Measurements from ENCODE around the gene CNGA1. TPM values are rescaled to one million over a fixed set of nuclear protein-coding genes. Genes with fewer than 3 reads are reported as not detected.
"Not testable (repeated sequence)": the region's sequence is repeated elsewhere in the genome, so short reads cannot be mapped to it uniquely, and the experiment has no call there.

The CNGA1 gene
- total RNA-seq, 1 donor from 2014 or later = not detected

- Mint-ChIP-seq H3K36me3 (ENCODE audit: low read depth, unreplicated experiment) (no peaks in the 10 kb centered on the region), H3K27ac (ENCODE audit: unreplicated experiment) (no peak overlapping the region), H3K4me3 (ENCODE audit: unreplicated experiment) (no peak overlapping the region), H3K9me3 (ENCODE audit: unreplicated experiment) (no peaks in the 10 kb centered on the region), H3K4me1 (ENCODE audit: unreplicated experiment) (no peaks in the 10 kb centered on the region), H3K27me3 (ENCODE audit: unreplicated experiment) (no peaks in the 10 kb centered on the region)
- no peak for TF ChIP-seq CTCF (IDR thresholded peaks at IDR 0.05; ENCODE audit: unreplicated experiment)
- no peak for DNase-seq (ENCODE audit: low spot score)
Observed at GRCh38 chr4:47936336-47936735, 80.1 kb downstream of the CNGA1 start.

GRCh38 chr4:47933840-47934239 lies 82.6 kb downstream of the CNGA1 start:
- peak; percentile 80 for TF ChIP-seq CTCF (IDR thresholded peaks at IDR 0.05; ENCODE audit: unreplicated experiment)
- Mint-ChIP-seq H3K4me1 (ENCODE audit: unreplicated experiment) (no peaks in the 10 kb centered on the region), H3K4me3 (ENCODE audit: unreplicated experiment) (no peak overlapping the region), H3K27ac (ENCODE audit: unreplicated experiment) (no peak overlapping the region), H3K9me3 (ENCODE audit: unreplicated experiment) (no peaks in the 10 kb centered on the region), H3K36me3 (ENCODE audit: low read depth, unreplicated experiment) (no peaks in the 10 kb centered on the region), H3K27me3 (ENCODE audit: unreplicated experiment) (no peaks in the 10 kb centered on the region)
- DNase-seq (ENCODE audit: low spot score) = no peak

- Mint-ChIP-seq H3K27me3 (ENCODE audit: unreplicated experiment) (peaks cover 4% of the 10 kb centered on the region), H3K27ac (ENCODE audit: unreplicated experiment) (no peak overlapping the region), H3K4me1 (ENCODE audit: unreplicated experiment) (peaks cover 6% of the 10 kb centered on the region), H3K9me3 (ENCODE audit: unreplicated experiment) (no peaks in the 10 kb centered on the region), H3K4me3 (ENCODE audit: unreplicated experiment) (no peak overlapping the region), H3K36me3 (ENCODE audit: low read depth, unreplicated experiment) (no peaks in the 10 kb centered on the region)
- TF ChIP-seq CTCF (IDR thresholded peaks at IDR 0.05; ENCODE audit: unreplicated experiment) = no peak
- no peak for DNase-seq (ENCODE audit: low spot score)
Observed at GRCh38 chr4:47930971-47931804, 85.3 kb downstream of the CNGA1 start.

- Mint-ChIP-seq H3K9me3 (ENCODE audit: unreplicated experiment) (no peaks in the 10 kb centered on the region), H3K4me1 (ENCODE audit: unreplicated experiment) (peaks cover 6% of the 10 kb centered on the region), H3K4me3 (ENCODE audit: unreplicated experiment) (no peak overlapping the region), H3K27me3 (ENCODE audit: unreplicated experiment) (peaks cover 4% of the 10 kb centered on the region), H3K36me3 (ENCODE audit: low read depth, unreplicated experiment) (no peaks in the 10 kb centered on the region), H3K27ac (ENCODE audit: unreplicated experiment) (no peak overlapping the region)
- TF ChIP-seq CTCF (IDR thresholded peaks at IDR 0.05; ENCODE audit: unreplicated experiment) = no peak
- no peak for DNase-seq (ENCODE audit: low spot score)
Observed at GRCh38 chr4:47929682-47930201, 86.7 kb downstream of the CNGA1 start.

- Mint-ChIP-seq H3K27me3 (ENCODE audit: unreplicated experiment) (peaks cover 4% of the 10 kb centered on the region), H3K4me1 (ENCODE audit: unreplicated experiment) (peaks cover 6% of the 10 kb centered on the region), H3K36me3 (ENCODE audit: low read depth, unreplicated experiment) (no peaks in the 10 kb centered on the region), H3K9me3 (ENCODE audit: unreplicated experiment) (no peaks in the 10 kb centered on the region), H3K27ac (ENCODE audit: unreplicated experiment) (no peak overlapping the region), H3K4me3 (ENCODE audit: unreplicated experiment) (peak overlapping the region; percentile 32)
- peak; percentile 30 for TF ChIP-seq CTCF (IDR thresholded peaks at IDR 0.05; ENCODE audit: unreplicated experiment)
- DNase-seq (ENCODE audit: low spot score) = peak; percentile 71
Observed at GRCh38 chr4:47926667-47927258, 89.7 kb downstream of the CNGA1 start.

GRCh38 chr4:47923261-47923608 lies 93.2 kb downstream of the CNGA1 start:
- not testable (repeated sequence) for H3K27ac Mint-ChIP-seq (ENCODE audit: unreplicated experiment)

More at GRCh38 chr4:47923261-47923608, 93.2 kb downstream of the CNGA1 start:
- H3K4me1 Mint-ChIP-seq (ENCODE audit: unreplicated experiment); H3K27me3 Mint-ChIP-seq (ENCODE audit: unreplicated experiment); H3K36me3 Mint-ChIP-seq (ENCODE audit: low read depth, unreplicated experiment); H3K9me3 Mint-ChIP-seq (ENCODE audit: unreplicated experiment); H3K4me3 Mint-ChIP-seq (ENCODE audit: unreplicated experiment); DNase-seq (ENCODE audit: low spot score): not testable (repeated sequence)
